NCI-H1417 (cell line): Measurements from ENCODE around the gene LRRC8D.
"Not testable (repeated sequence)": the region's sequence is repeated elsewhere in the genome, so short reads cannot be mapped to it uniquely, and the experiment has no call there.

Source experiments
- DNase-seq, 3 experiments: peaks; one replicate each; lab custom pipeline; 2025; lab: John Stamatoyannopoulos, UW

The LRRC8D gene

GRCh38 chr1:89912073-89912472, 91.2 kb downstream of the LRRC8D start:
- DNase-seq: no peak

GRCh38 chr1:89913353-89914095, 92.7 kb downstream of the LRRC8D start:
- no peak for DNase-seq

GRCh38 chr1:89917353-89917752, 96.5 kb downstream of the LRRC8D start:
- no peak for DNase-seq

- peak in 1 of 3 experiments; percentile 43 for DNase-seq
These were observed 97.4 kb downstream of the LRRC8D start for GRCh38 chr1:89918127-89918793.

- peak in 1 of 3 experiments; percentile 43 for DNase-seq
These were observed 97.9 kb downstream of the LRRC8D start for GRCh38 chr1:89918794-89919155.

GRCh38 chr1:89919174-89919573, 98.3 kb downstream of the LRRC8D start:
- no peak for DNase-seq

GRCh38 chr1:89922911-89923310, 102.1 kb downstream of the LRRC8D start:
- no peak for DNase-seq

- DNase-seq: no peak
These were observed 102.7 kb downstream of the LRRC8D start for GRCh38 chr1:89923517-89923916.

- DNase-seq: not testable (repeated sequence)
These were observed 103.2 kb downstream of the LRRC8D start for GRCh38 chr1:89924075-89924474.

- DNase-seq: no peak
These were observed 106.2 kb downstream of the LRRC8D start for GRCh38 chr1:89927049-89927448.

GRCh38 chr1:89927478-89927877, 106.6 kb downstream of the LRRC8D start:
- no peak for DNase-seq

- DNase-seq: no peak
These were observed 107.7 kb downstream of the LRRC8D start for GRCh38 chr1:89928506-89928905.

- no peak for DNase-seq
These were observed 108.7 kb downstream of the LRRC8D start for GRCh38 chr1:89929467-89930063.

GRCh38 chr1:89930579-89930978, 109.7 kb downstream of the LRRC8D start:
- no peak for DNase-seq

GRCh38 chr1:89931964-89932363, 111.1 kb downstream of the LRRC8D start:
- DNase-seq: peak in 1 of 3 experiments; percentile 6

GRCh38 chr1:89932598-89933364, 111.9 kb downstream of the LRRC8D start:
- no peak for DNase-seq

GRCh38 chr1:89934461-89934860, 113.6 kb downstream of the LRRC8D start:
- no peak for DNase-seq

- DNase-seq: no peak
These were observed 114.4 kb downstream of the LRRC8D start for GRCh38 chr1:89935235-89935634.

GRCh38 chr1:89936694-89937093, 115.9 kb downstream of the LRRC8D start:
- no peak for DNase-seq

- no peak for DNase-seq
These were observed 117.6 kb downstream of the LRRC8D start for GRCh38 chr1:89938171-89939055.

GRCh38 chr1:89939059-89939570, 118.3 kb downstream of the LRRC8D start:
- DNase-seq: no peak
